Thyroid gland (tissue), 4 donors: ENCODE data around the gene PLA2G12B. TPM values are rescaled to one million over a fixed set of nuclear protein-coding genes. Genes with fewer than 3 reads are reported as not detected.

ENCODE experiments used
- DNase-seq, 2 donors: peaks; one replicate each; pipeline ENCODE4 v3.0.0-alpha.2; 2019
- H3K27ac ChIP-seq, 3 donors: fragments of 200-600 bp; sonication (generic); 1 replicate in 2 of 3; 2 replicates in 1 of 3; pipeline ENCODE4 v1.5.1; 2016 to 2019; ENCODE audit warnings: mild to moderate bottlenecking in 1 of 3, moderate library complexity in 1 of 3
- H3K27me3 ChIP-seq: fragments of 200-600 bp; sonication (generic); one replicate; pipeline ENCODE4 v1.5.1; 2019
- H3K36me3 ChIP-seq, 2 donors: fragments of 200-600 bp; sonication (generic); one replicate each; pipeline ENCODE4 v1.5.1; 2016 to 2019
- H3K4me1 ChIP-seq, 2 donors: fragments of 200-600 bp; sonication (generic); one replicate each; pipeline ENCODE4 v1.5.1; 2017 to 2019
- H3K4me3 ChIP-seq, 3 donors: fragments of 200-600 bp; sonication (generic); replicated peaks in 1 of 3; 1 replicate in 2 of 3; 2 replicates in 1 of 3; pipeline ENCODE4 v1.5.1; 2016; ENCODE audit warnings: mild to moderate bottlenecking in 1 of 3
- H3K9me3 ChIP-seq: fragments of 200-600 bp; sonication (generic); one replicate; pipeline ENCODE4 v1.5.1; 2017
- CTCF ChIP-seq, 6 experiments: fragments of 200-600 bp in 3 of 6; fragments of 450-650 bp in 3 of 6; sonication (generic) in 3 of 6; IDR thresholded peaks; one replicate each; pipeline ENCODE4 v1.5.1; 2016 to 2019; ENCODE audit warnings: antibody characterized with exemption in 6 of 6, mild to moderate bottlenecking in 2 of 6, inconsistent platforms in 1 of 6, moderate library complexity in 1 of 6
- POLR2A ChIP-seq, 2 donors: fragments of 450-650 bp; IDR thresholded peaks; one replicate each; pipeline ENCODE4 v1.6.1; 2017; ENCODE audit warnings: antibody characterized with exemption in 2 of 2, mild to moderate bottlenecking in 2 of 2, moderate library complexity in 1 of 2
- WGBS, 2 donors: methylation state at CpG; one replicate each; pipeline ENCODE4 v1.1.5; 2017; 5-methylcytosine and 5-hydroxymethylcytosine counted together
- intact Hi-C: fragments of 100-400 bp; cut with DNase I; formaldehyde crosslinking; loops from one replicate; pipeline ENCODE4 v1.15.1; 2023
- total RNA-seq, 4 donors: library from RNA; depleted of rRNA; stranded (reverse); fragments of >200 nt; gene quantifications; one replicate each; pipeline ENCODE4 v1.2.3, GENCODE V29; 2016

The PLA2G12B gene
- total RNA-seq, 4 donors from 2014 or later = not detected

- no peaks in the 10 kb centered on the region for H3K4me1 ChIP-seq
- intact Hi-C loops = no loop called here
- no peaks in the 10 kb centered on the region for H3K36me3 ChIP-seq
- 91 to 96% methylated on average over 7 of the region's 7 CpGs for WGBS, 2 donors
- no peak overlapping the region for H3K27ac ChIP-seq
- TF ChIP-seq CTCF (IDR thresholded peaks at IDR 0.05) (no peak), POLR2A (IDR thresholded peaks at IDR 0.05) (no peak)
- DNase-seq = no peak
- no peak overlapping the region for H3K4me3 ChIP-seq
- no peaks in the 10 kb centered on the region for H3K9me3 ChIP-seq
- no peaks in the 10 kb centered on the region for H3K27me3 ChIP-seq
Measured at GRCh38 chr10:72888151-72888638, 66.4 kb downstream of the PLA2G12B start.

GRCh38 chr10:72887043-72887442 is 67.6 kb downstream of the PLA2G12B start:
- H3K4me3 ChIP-seq = no peak overlapping the region
- no peaks in the 10 kb centered on the region for H3K9me3 ChIP-seq
- no peak for DNase-seq
- H3K27ac ChIP-seq = no peak overlapping the region
- 66 to 70% methylated on average over 5 of the region's 5 CpGs for WGBS, 2 donors
- H3K27me3 ChIP-seq = no peaks in the 10 kb centered on the region
- no peaks in the 10 kb centered on the region for H3K4me1 ChIP-seq
- TF ChIP-seq POLR2A (IDR thresholded peaks at IDR 0.05) = no peak
- no peak for TF ChIP-seq CTCF (IDR thresholded peaks at IDR 0.05)
- no peaks in the 10 kb centered on the region for H3K36me3 ChIP-seq
- intact Hi-C loops = no loop called here

GRCh38 chr10:72886621-72887020 is 68.0 kb downstream of the PLA2G12B start:
- H3K36me3 ChIP-seq = no peaks in the 10 kb centered on the region
- H3K27ac ChIP-seq = no peak overlapping the region
- H3K4me1 ChIP-seq = no peaks in the 10 kb centered on the region
- H3K4me3 ChIP-seq = no peak overlapping the region
- TF ChIP-seq POLR2A (IDR thresholded peaks at IDR 0.05) = no peak
- no peak for TF ChIP-seq CTCF (IDR thresholded peaks at IDR 0.05)
- DNase-seq = no peak
- no peaks in the 10 kb centered on the region for H3K9me3 ChIP-seq
- H3K27me3 ChIP-seq = no peaks in the 10 kb centered on the region
- intact Hi-C loops = no loop called here
- 64 to 71% methylated on average over 1 of the region's 1 CpG for WGBS, 2 donors

GRCh38 chr10:72885953-72886352 is 68.7 kb downstream of the PLA2G12B start:
- intact Hi-C loops = no loop called here
- WGBS, 2 donors = 93 to 95% methylated on average over 2 of the region's 2 CpGs
- TF ChIP-seq CTCF (IDR thresholded peaks at IDR 0.05) (no peak), POLR2A (IDR thresholded peaks at IDR 0.05) (no peak)

More at GRCh38 chr10:72885953-72886352, 68.7 kb downstream of the PLA2G12B start:
- Histone ChIP-seq H3K9me3 (no peaks in the 10 kb centered on the region), H3K27me3 (no peaks in the 10 kb centered on the region), H3K27ac (no peak overlapping the region), H3K36me3 (no peaks in the 10 kb centered on the region), H3K4me3 (no peak overlapping the region), H3K4me1 (no peaks in the 10 kb centered on the region)
- no peak for DNase-seq

Other genes starting within 250 kb of the PLA2G12B start
- under 1 TPM in 1 of 4 donors, not detected in 3; 0.27 TPM for gene OIT3, start 61.1 kb downstream of the PLA2G12B start, total RNA-seq
- 10 to 100 TPM; 21.8 to 29.1 (median 24.6) TPM for gene P4HA1, start 142.1 kb upstream of the PLA2G12B start, total RNA-seq
- 1 to 10 TPM; 1.9 to 4.1 (median 3.6) TPM for gene NUDT13, start 155.6 kb upstream of the PLA2G12B start, total RNA-seq
- 10 to 100 TPM; 31.3 to 44.4 (median 37.0) TPM for gene ECD, start 213.2 kb upstream of the PLA2G12B start, total RNA-seq
- gene FAM149B1, start 213.3 kb upstream of the PLA2G12B start, total RNA-seq = 10 to 100 TPM; 20.2 to 21.4 (median 20.9) TPM